Measurements from ENCODE around the gene C1QB. TPM values are rescaled to one million over a fixed set of nuclear protein-coding genes. Genes with fewer than 3 reads are reported as not detected.

The C1QB gene, protein sequence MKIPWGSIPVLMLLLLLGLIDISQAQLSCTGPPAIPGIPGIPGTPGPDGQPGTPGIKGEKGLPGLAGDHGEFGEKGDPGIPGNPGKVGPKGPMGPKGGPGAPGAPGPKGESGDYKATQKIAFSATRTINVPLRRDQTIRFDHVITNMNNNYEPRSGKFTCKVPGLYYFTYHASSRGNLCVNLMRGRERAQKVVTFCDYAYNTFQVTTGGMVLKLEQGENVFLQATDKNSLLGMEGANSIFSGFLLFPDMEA
- 100 to 1,000 TPM in 2 of 4 donors, 10 to 100 TPM in 2; 54.3 to 107 (median 86.1) TPM for total RNA-seq

DNA sequence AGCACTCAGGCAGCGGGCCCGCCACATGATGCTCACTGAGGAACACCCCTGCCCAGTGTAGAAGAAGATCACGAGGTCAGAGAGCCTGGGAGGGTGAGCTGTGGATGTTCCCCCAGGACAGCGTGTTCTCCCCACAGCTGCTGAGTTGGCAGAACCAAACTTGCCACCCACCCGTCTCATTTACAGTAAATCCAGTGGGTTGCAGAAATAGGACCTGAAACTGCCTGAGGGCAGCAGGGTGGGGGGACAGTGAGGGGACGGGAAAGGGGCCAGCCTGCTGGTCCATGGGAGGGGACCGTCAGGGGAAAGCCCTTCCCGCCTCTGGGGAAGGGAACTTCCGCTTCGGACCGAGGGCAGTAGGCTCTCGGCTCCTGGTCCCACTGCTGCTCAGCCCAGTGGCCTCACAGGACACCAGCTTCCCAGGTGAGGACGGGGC lies at the start of gene C1QB:
Gene C1QB, plus strand, starts transcription at position 356 of the 436 bp plus-strand sequence. CDS start 6,227 bp downstream, outside the sequence.
- no peaks in the 10 kb centered on the region for H3K4me1 ChIP-seq
- no peaks in the 10 kb centered on the region for H3K36me3 ChIP-seq
- peak within 1 kb of the TSS in 2 of 4 donors; percentile 30 to 48 for H3K27ac ChIP-seq
- TF ChIP-seq, protein P1, sequence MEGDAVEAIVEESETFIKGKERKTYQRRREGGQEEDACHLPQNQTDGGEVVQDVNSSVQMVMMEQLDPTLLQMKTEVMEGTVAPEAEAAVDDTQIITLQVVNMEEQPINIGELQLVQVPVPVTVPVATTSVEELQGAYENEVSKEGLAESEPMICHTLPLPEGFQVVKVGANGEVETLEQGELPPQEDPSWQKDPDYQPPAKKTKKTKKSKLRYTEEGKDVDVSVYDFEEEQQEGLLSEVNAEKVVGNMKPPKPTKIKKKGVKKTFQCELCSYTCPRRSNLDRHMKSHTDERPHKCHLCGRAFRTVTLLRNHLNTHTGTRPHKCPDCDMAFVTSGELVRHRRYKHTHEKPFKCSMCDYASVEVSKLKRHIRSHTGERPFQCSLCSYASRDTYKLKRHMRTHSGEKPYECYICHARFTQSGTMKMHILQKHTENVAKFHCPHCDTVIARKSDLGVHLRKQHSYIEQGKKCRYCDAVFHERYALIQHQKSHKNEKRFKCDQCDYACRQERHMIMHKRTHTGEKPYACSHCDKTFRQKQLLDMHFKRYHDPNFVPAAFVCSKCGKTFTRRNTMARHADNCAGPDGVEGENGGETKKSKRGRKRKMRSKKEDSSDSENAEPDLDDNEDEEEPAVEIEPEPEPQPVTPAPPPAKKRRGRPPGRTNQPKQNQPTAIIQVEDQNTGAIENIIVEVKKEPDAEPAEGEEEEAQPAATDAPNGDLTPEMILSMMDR (IDR thresholded peaks at IDR 0.05): no peak
- no peak for TF ChIP-seq POLR2A (IDR thresholded peaks at IDR 0.05)
- H3K4me3 ChIP-seq: peak within 1 kb of the TSS in 2 of 4 donors; percentile 20 to 25
- DNase-seq: peak in 1 of 3 donors; percentile 55
- H3K9me3 ChIP-seq: no peaks in the 10 kb centered on the region
- H3K27me3 ChIP-seq: no peaks in the 10 kb centered on the region

DNA sequence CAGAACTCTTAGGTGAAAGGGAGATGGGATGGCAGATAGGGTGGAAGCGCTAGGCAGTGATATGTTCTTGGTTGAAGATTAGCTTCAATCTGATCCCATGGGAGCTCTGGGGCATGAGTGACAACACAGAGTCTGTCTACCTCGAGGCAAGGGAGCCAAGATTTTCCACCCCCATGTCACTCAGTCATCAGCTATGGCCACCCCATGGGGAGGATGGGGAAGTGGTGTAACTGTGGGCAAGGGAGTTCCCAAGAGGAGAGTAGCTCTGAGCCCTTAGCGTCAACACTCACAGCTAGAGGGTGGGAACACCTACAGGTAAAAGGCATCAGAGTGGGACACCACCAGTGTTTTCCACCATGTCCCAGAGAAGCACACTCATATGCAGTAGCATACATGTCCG lies 46.9 kb upstream of the C1QB start:
- no peak for DNase-seq
- no peak for TF ChIP-seq POLR2A (IDR thresholded peaks at IDR 0.05)
- no peaks in the 10 kb centered on the region for H3K27me3 ChIP-seq
- no peaks in the 10 kb centered on the region for H3K4me1 ChIP-seq
- no peak overlapping the region for H3K4me3 ChIP-seq
- H3K9me3 ChIP-seq: no peaks in the 10 kb centered on the region
- no peaks in the 10 kb centered on the region for H3K36me3 ChIP-seq
- H3K27ac ChIP-seq: no peak overlapping the region

DNA sequence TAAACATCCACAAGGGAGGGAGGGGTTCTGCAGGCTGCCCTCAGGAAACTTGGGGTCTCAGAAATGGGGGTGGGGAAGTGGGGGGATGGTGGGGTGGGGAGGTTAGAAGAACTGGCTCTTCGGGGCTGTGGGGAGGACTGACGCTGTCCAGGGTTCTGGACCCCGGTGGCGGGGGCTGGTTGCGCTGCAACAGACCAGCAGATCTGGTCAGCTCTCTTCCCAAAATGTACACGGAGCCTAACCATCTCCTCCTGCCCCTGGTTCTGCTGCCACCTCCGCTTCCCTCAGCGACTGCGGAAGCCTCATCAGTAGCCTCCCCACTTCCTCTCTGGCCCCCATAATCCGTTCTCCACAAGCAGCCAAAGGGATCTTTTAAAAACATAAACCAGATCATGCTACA lies 45.9 kb upstream of the C1QB start:
- Histone ChIP-seq H3K9me3 (no peaks in the 10 kb centered on the region), H3K27ac (no peak overlapping the region), H3K36me3 (no peaks in the 10 kb centered on the region), H3K4me1 (no peaks in the 10 kb centered on the region), H3K4me3 (no peak overlapping the region), H3K27me3 (no peaks in the 10 kb centered on the region)
- no peak for TF ChIP-seq POLR2A (IDR thresholded peaks at IDR 0.05)
- TF ChIP-seq, protein P1 (IDR thresholded peaks at IDR 0.05): no peak
- DNase-seq: no peak

DNA sequence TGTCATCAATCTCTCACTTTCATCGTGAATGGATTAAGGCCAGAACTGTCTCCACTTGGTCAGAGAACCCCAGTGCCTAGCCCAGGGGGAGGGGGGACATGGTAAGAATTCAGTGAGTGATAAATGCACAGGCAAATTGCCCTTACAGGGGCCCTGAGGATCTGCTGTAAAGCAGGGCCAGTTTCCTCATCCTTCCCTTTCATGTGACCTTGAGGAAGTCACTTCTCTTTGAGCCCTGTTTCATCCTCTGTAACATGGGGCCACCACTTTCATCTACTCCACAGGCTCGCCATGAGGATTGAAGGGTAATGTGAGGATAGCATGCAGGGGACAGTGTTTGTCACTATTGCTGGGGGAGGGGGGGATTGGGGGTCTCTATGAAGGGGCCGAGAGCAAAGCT lies 44.7 kb upstream of the C1QB start:
- H3K27ac ChIP-seq: no peak overlapping the region
- DNase-seq: no peak
- H3K9me3 ChIP-seq: no peaks in the 10 kb centered on the region
- H3K4me1 ChIP-seq: no peaks in the 10 kb centered on the region
- H3K36me3 ChIP-seq: no peaks in the 10 kb centered on the region
- TF ChIP-seq POLR2A (IDR thresholded peaks at IDR 0.05): no peak
- TF ChIP-seq, protein P1 (IDR thresholded peaks at IDR 0.05): no peak
- H3K4me3 ChIP-seq: no peak overlapping the region
- H3K27me3 ChIP-seq: no peaks in the 10 kb centered on the region

DNA sequence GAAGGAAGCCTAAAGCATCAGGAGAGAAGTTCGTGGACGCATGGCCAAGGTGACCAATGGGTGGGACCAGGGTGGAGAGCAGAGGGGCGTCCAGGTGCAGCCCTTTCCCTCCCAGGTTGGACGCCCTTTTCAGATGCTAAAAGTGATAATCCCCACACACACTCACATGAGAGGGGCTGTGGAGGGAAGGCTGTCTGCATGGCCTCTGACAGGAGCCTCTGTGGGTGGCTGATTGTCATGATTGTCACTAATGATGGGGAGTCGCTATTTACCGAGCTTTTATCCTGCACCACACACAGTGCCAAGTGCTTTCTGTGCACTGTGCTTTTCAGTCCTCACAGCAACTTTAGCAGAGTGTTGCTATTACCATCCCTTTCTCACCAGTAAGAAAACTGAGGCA lies 43.7 kb upstream of the C1QB start:
- Histone ChIP-seq H3K4me1 (no peaks in the 10 kb centered on the region), H3K27ac (no peak overlapping the region), H3K9me3 (no peaks in the 10 kb centered on the region), H3K36me3 (no peaks in the 10 kb centered on the region), H3K4me3 (no peak overlapping the region), H3K27me3 (no peaks in the 10 kb centered on the region)
- no peak for DNase-seq
- TF ChIP-seq, protein P1 (IDR thresholded peaks at IDR 0.05): no peak
- TF ChIP-seq POLR2A (IDR thresholded peaks at IDR 0.05): no peak

DNA sequence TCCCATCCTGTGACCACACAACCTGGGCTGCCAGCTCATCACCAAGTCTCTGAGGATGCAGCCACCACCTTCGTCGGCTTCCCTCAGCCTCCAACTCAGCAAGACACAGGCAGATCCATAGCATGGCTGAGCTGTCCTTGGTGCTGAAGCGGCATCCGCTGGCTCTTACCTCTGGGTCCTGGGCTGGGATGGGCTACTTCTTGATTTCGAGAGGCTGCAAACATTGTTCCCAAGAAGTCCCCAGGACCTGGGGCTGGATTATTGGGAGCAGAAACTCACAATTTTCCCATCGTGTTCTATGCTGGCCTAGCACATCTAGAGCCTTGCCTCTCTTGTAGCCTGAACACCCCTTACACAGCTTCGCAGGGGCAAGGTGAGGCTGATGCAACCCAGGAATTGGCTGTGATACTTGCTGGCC lies 41.5 kb upstream of the C1QB start:
- Histone ChIP-seq H3K36me3 (no peaks in the 10 kb centered on the region), H3K27ac (no peak overlapping the region), H3K4me1 (no peaks in the 10 kb centered on the region), H3K9me3 (no peaks in the 10 kb centered on the region), H3K27me3 (no peaks in the 10 kb centered on the region), H3K4me3 (no peak overlapping the region)
- DNase-seq: no peak
- no peak for TF ChIP-seq POLR2A (IDR thresholded peaks at IDR 0.05)
- TF ChIP-seq, protein P1 (IDR thresholded peaks at IDR 0.05): no peak
